HG02981 (cell line): ENCODE measurements around the gene CDK5RAP1.
A peak's percentile ranks its signal among the peaks of the same experiment; 100 is the strongest.
"Not testable (repeated sequence)": the region's sequence is repeated elsewhere in the genome, so short reads cannot be mapped to it uniquely, and the experiment has no call there.

Experiments
- ATAC-seq: cut with Tn5 transposase; IDR thresholded peaks from one replicate; pipeline ENCODE4 v1.9.1; 2021; ENCODE audit warnings: mild to moderate bottlenecking, moderate library complexity; ENCODE audit not compliant: unreplicated experiment

CDK5RAP1 gene, protein sequence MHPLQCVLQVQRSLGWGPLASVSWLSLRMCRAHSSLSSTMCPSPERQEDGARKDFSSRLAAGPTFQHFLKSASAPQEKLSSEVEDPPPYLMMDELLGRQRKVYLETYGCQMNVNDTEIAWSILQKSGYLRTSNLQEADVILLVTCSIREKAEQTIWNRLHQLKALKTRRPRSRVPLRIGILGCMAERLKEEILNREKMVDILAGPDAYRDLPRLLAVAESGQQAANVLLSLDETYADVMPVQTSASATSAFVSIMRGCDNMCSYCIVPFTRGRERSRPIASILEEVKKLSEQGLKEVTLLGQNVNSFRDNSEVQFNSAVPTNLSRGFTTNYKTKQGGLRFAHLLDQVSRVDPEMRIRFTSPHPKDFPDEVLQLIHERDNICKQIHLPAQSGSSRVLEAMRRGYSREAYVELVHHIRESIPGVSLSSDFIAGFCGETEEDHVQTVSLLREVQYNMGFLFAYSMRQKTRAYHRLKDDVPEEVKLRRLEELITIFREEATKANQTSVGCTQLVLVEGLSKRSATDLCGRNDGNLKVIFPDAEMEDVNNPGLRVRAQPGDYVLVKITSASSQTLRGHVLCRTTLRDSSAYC

DNA sequence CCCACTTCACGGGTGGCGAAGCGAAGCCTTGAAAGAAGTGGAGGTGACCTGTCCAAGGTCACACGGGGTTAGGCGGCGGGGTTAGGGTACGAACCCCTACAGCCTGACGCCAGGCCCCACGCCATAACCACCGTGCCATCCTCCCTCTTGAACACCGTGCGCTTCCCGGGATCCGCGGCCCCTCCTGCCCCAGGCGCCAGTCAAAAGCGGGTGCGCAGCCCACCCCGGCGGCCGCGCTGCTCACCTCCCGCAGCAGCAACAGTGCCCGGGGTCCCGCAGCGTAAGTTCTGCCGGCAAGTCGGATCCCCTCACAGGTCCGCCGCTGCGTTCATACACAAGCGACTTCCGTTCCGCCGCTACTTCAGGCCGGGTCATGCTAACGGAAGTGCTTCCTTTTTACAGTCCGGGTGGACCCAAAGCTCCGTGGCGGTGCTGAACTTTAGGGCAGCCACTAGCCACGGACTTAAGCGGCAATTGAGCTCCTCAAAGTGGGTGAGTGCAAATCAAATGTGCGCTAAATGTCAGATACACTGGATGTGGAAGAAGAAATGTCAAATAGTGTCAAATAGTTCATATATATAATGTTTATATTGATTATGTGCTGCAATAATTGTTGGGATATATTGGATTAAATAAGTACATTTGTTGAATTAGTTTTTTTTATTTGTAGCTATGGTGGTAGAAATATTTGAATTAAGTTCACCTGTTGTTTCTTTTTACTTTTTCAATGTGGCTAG is at the start of gene CDK5RAP1:
CDK5RAP1 (minus strand) TSS at position 336 of the 737 bp plus-strand sequence. CDS start 4,455 bp downstream, outside the sequence.
- peak; percentile 84 for ATAC-seq

DNA sequence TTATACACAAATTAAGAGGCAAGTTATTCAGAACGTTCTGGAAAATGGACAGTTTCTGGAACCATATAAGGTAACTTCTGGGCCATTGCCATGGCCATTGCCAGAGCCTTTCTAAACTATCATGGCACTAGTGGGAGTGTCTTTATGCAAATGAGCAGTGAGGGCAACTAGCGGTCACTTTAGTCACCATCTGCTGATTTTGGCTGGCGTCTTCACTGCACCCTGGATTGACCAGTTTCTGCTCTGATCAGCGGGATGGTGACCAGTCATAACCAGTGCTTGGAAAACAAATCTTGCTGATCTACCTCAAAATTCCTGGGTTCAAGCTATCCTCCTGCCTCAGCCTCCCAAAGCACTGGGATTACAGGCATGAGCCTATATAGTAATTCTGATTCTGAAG is 49.5 kb upstream of the CDK5RAP1 start:
- ATAC-seq, result no peak

DNA sequence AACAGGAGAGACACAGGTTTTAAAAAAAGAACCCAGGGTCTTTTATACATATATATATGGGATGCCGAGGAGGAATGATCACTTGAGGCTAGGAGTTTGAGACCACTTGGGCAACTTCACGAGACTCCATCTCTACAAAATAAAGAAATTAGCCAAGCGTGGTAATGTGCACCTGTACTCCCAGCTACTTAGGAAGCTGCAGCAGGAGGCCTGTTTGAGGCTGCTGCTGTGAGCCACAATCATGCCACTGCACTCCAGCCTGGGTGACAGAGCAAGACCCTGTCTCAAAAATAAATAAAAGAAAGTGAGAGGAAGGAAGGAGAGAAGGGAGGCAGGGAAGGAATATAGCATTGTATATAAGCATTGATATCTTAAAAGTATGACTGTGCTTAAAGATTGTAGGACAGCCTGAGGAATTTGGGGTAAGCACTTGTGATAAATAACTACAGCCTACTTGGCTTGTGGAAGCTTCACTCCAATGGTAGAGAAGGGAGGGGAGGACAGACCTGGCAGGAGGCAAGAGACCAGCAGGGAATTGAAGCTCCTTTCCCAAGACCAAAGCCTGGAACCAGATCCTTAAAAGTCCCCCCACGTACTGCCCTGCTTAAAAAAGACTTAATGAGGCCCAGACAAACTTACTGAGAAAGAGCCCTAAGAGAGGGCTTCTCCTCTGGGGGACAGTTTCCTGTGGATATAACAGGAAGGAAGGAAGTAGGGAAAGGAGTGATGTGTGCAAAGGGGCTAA is 44.7 kb upstream of the CDK5RAP1 start:
- ATAC-seq, result no peak

DNA sequence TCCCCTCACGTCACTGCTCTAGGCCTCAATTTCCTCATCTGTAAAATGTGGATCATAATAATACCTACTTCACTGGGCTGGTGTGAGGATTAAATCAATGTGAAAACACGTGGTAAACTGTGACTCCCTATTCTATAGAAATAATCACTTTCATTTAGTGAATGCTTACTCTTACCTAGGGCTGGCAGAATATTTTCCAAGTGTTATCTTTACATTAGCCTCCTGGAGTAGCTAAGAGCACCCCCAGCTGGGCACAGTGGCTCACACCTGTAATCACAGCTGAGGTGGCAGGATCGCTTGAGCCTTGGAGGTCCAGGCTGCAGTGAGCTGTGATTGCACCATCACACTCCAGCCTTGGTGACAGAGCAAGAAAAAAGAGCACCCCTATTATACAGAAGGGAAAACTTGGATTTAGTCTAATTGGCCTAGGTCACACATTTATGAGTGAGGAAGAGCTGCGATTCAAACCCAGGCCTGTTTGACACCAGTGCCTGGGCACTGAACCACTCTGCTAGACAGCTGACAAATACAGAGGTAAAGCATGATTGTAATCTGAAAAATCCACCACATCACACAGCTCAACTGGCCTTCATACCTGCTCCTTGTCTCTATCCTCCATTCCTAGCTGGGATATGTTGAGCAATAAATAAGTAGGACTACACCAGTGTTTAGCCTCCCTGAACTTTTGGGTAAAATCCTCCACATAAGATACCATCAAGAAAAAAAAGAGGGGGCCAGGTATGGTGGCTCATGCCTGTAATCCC is 43.7 kb upstream of the CDK5RAP1 start:
- ATAC-seq, result no peak

DNA sequence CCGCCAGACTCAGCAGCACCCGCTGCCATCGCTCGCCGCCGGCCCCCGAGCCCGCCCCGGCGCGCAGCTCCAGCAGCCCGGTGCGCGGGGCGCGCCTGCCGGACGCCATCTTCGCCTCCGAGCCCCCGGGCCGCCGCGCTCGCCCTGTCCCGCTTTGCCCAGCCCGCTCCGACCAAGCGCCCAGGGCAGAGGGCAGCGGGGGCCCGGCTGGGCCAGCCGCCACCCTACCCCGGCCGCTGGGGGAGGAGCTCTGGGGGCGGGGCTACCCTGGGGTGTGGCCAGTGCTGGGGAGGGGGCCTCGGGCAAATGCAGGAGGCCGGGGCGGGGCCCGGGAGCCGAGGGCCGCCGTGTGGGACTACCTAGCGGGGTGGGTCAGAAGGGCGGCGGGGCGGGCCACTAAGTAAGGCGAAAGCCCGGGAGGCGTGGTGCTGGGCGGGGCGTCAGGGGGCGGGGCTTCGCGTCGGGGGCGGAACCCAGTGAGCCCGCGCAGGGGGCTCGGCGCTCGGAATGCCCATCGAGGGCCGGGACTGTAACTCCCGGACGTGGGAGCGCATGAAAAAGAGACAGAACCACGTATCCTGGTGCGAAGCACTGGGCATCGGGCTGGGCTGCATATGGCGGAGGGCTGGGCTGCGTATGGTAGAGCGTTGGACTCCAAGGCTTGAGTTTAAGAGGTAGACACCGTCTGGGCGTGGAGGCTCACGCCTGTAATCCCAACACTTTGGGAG is 42.4 kb upstream of the CDK5RAP1 start, which contains the start of gene SNTA1:
SNTA1 (minus strand) TSS at position 252 of the 728 bp plus-strand sequence; CDS start at position 109, 143 bp downstream.
- ATAC-seq, result peak; percentile 60

DNA sequence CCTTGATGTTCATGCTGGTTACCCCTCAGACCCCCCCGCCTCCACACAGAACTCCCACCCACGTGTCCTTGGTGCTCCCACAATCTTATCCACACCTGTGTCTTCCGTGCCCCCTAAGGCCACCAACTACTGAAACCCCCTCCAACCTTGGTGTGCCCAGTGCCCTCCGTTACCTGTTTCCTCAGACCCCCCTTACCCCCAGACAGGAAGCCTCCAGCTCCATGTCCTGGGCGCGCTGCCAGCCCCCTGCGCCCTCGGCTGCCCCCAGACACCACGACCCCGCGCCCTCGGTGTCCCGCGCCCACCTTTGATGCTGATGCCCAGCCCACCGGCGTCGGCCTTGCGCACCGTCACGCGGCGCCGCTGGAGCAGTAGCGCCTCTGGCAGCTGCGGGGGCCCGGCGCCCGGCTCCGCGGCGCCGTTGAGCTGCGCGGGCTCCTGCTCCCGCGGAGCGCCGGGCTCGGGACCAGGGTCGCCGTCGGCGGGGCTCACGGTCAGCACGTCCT is 41.7 kb upstream of the CDK5RAP1 start:
- ATAC-seq, result peak; percentile 25

DNA sequence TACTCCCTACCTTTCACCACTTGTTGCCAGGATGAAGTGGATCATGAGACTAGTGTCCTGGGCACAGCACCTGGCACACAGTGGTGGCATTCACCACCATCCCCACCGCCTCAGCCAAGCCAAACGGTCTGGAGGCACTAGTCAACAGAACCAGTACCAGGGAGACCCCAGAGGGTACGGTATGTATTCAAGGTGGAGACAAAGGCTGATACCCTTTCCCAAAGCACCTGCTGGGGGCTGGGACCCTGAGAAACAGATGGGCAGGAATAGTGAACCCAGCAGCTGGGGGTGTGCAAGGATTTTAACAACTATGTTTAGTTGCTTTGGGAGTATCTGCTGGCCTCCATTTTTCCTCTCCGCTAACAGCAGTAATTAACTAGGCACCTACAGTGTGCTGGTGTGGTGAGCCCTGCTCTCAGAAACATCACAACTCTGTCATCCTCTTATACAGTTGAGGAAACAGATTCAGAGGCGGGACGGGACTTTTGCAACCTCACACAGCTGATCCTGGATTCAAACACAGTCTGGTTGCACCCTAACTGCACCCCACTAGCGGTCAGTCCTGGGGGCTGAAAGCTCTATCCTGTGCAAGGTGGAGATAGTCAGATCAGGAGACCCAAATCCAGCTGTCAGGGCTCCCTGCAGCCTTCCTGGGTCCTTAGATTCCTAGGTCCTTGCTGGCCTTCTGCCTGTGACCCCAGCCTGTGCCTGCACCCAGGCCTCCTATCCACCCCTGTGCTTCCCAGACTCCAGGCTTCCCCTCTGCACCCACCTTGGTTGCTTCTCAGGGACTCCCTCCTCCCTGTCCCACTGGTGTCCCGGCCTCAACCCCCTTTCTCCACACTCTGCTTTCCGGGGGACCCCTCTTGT is 41.1 kb upstream of the CDK5RAP1 start:
- ATAC-seq, result no peak

DNA sequence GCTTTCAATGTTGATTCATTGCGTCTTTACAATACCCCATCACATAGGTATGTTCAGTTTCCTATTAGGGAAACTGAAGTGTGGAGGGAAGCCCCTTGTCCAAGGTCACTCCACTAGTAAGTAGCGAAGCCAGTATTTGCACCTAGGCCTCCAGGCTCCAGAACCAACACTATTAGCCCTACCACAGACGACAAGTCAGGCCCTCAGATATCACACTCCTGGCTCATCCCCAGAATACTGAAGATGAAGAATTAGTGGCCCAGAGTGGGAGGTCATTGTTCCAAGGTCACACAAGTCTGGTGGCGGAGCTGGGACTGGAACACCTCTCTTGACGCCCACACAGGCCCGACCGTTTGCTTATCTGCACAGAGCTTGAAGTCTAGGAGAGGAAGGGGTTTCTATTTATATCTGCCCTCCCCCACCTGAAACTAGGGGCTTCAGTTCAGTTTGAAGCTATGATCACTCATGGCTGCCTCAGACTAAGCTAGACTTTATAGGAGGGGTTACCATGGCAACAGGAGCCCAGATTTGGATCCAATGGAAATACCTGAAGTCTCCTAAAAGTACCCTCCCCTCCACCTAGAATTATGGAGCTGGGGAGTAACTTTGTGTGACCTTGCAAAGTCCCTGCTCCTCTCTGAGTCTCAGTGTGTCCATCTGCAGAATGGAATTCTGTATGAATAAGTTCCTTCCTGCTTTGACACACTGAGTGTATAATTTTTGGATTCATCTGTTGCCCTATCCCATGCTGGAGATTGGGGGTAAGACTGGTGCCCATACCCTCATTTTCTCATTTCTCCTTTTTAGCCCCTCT is 40.0 kb upstream of the CDK5RAP1 start:
- no peak for ATAC-seq

DNA sequence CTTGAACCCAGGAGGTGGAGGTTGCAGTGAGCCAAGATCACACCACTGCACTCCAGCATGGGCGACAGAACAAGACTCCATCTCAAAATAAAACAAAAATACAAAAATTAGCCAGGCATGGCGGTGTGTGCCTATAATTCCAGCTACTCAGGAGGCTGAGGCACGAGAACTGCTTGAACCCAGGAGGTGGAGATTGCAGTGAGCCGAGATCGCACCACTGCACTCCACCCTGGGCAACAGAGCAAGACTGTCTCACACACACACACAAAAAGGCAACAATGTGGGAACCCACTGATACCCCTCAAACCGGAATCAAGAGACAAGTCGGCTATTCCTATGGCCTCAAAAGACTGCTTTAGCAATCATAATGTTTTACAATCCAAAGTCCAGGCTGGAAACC is 39.2 kb upstream of the CDK5RAP1 start:
- not testable (repeated sequence) for ATAC-seq

DNA sequence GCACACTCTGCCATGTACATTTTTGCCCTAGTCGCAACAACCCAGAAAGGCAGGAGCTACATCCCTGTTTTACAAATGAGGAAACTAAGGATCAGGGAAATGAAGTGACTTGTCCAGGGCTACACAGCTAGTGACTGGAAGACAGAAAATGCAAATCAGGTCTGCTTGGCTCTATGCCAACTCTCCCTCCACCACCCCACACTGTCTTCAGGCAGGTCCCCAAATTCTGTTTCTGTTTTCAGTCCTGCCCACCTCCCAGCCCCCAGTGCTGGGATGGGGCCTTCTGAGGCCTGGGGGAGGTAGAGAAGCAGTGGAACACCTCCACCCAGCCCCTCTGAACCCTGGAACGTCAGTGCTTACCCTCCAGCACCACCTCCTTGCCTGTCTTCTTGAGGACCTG is 37.2 kb upstream of the CDK5RAP1 start:
- ATAC-seq, result no peak

DNA sequence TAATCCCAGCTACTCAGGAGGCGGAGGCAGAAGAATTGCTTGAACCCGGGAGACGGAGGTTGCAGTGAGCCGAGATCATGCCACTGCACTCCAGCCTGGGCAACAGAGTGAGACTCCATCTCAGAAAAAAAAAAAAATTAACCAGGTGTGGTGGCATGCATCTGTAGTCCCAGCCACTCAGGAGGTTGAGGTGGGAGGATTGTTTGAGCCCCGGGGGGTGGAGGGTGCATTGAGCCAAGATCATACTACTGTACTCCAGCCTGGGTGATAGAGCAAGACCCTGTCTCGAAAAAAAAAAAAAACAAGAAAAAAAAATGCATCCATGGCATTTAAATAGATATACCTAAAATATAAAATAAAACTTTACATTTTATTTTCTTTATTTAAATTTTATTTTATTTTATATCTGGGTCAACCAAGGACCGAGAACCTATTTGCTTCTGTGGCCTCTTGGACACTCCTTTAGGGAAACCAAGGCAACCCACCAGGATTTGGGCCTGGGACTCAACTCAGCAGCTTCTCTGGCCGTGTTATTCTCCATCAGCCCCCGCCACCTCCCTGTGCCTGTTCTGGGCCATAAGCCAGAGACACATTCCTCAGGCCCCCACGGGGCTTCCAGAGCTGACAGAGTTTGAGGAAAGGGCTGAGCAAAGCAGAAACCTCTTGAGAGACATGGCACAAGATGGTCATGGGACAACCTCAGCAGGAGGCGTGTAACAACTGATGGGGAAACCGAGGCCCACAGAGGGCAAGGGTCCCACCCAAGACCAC is 36.0 kb upstream of the CDK5RAP1 start:
- ATAC-seq, result no peak

DNA sequence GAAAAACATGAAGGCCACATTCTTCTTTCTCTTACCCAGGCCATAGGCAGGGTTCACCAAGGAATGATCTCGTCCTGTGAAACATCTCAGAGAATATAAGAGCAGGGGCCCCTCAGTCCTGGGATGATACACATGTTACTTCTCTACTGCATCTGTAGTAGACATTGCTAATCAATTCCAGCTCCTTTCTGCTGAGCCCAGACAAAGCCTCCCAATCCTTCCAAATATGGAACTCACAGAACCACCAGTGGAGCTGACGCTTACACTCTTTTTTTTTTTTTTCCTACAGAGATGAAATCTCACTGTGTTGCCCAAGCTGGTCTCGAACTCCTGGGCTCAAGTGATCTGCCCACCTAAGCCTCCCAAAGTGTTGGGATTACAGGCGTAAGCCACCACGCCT is 33.1 kb upstream of the CDK5RAP1 start:
- ATAC-seq, result no peak

DNA sequence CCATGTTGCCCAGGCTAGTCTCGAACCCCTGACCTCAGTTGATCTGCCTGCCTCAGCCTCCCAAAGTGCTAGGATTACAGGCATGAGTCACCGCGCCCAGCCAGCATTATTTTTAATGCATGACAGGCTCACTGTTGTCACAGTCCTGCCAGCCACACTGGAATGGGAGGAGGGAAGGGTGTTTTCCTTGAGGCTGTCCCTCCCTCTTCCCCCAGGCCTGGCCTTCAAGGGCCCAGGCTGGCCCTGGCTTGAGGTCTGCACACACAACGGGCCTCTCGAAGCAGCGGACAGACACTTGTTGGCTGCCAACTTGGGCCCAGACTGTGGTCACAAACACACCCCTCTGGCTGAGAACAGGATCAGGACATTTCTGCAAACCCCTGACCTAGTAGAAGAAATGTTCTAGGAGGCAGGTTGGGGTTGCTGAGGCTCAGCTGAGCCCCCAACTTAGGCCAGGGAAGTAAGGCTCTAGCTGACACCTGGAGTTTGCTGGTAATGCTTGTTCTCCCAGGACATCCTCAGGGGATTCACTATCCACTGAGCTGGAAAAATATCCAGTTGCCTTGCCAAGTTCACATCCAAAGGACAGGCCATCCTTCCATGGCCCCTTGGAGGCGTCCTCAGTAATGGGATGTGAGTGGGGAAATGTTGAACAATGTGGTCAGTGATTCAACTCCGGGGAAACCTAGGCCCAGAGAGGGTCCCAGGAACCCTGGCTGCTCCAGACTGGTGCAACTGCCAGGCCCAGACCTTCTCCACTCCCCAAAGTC is 32.3 kb upstream of the CDK5RAP1 start:
- ATAC-seq, result no peak

DNA sequence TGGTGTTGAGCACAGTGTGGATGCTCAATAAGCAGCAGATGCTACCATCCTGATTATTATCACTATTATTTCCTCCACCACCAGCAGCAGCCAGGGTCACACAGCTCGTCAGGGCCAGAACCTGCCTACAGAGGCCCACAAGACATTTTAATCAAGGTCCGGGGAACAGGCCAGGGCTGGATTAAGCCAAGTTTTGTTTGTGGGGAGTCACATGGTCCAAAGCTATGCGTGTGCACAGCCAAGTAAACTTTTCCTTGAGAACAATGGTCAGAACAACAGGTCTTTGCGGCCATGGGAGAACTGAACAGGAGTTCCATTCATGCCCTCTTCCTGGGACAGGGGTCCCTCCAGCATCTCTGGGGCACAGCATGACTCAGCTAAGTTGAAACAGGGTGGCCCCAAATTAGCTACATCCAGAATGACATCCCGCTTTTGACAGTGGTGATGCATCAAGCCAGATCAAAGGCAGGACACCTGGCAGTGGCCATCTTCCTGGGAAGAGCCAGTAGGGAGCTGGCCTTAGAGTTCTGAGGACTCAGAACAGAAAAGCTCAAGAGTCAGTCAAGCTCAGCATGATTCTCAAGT is 30.6 kb upstream of the CDK5RAP1 start:
- ATAC-seq, result no peak

DNA sequence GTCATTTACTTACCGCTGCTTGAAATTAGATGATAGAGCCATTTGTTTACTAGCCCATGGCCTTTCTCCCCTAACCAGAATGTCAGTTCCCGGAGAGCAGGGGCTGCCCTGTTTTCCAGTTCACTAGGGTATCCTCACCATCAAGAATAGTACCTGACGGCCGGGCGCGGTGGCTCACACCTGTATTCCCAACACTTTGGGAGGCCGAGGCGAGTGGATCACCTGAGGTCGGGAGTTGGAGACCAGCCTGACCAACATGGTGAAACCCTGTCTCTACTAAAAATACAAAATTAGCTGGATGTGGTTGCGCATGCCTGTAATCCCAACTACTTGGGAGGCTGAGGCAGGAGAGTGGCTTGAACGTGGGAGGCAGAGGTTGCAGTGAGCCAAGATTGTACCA is 22.6 kb upstream of the CDK5RAP1 start:
- not testable (repeated sequence) for ATAC-seq
